Pancreas (tissue), 10 donors: ENCODE results near the gene VWA2. TPM values are rescaled to one million over a fixed set of nuclear protein-coding genes. Genes with fewer than 3 reads are reported as not detected.
A peak's percentile ranks its signal among the peaks of the same experiment; 100 is the strongest.

Experiments
- ATAC-seq, 4 donors: fragments of 200-7000 bp; cut with Tn5 transposase; one replicate each; pipeline versions ENCODE4 v1.8.0 to v1.9.1; 2020; ENCODE audit warnings: mild to moderate bottlenecking in 4 of 4, moderate library complexity in 4 of 4
- DNase-seq, 6 donors: peaks; one replicate each; pipeline ENCODE4 v3.0.0-alpha.2; 2020
- FAIRE-seq: peaks from 2 replicates; lab custom pipeline; 2012; peaks lifted over from hg19 to GRCh38; lab: Jason Lieb, UNC
- H3K27ac ChIP-seq, 4 donors: fragments of 200-600 bp; sonication (generic); 1 replicate in 3 of 4; 2 replicates in 1 of 4; pipeline versions ENCODE4 v1.5.0 to v1.8.0; 2020
- H3K27me3 ChIP-seq, 4 donors: fragments of 200-600 bp; one replicate each; pipeline ENCODE4 v1.8.0; 2021
- H3K36me3 ChIP-seq, 3 donors: fragments of 200-600 bp; sonication (generic) in 1 of 3; one replicate each; pipeline versions ENCODE4 v1.5.0 to v1.8.0; 2020 to 2021
- H3K4me1 ChIP-seq, 3 donors: fragments of 200-600 bp; one replicate each; pipeline ENCODE4 v1.8.0; 2021
- H3K4me3 ChIP-seq, 4 donors: fragments of 200-600 bp; sonication (generic) in 2 of 4; one replicate each; pipeline versions ENCODE4 v1.5.0 to v1.8.0; 2020 to 2021
- H3K9me3 ChIP-seq, 4 donors: fragments of 200-600 bp; one replicate each; pipeline ENCODE4 v1.8.0; 2021
- WGBS, 2 donors: extraction: QIAGEN DNeasy Blood & Tissue Kit; methylation state at CpG; one replicate each; pipeline ENCODE4 v1.1.7; 2013; 5-methylcytosine and 5-hydroxymethylcytosine counted together
- intact Hi-C, 3 donors: fragments of 100-400 bp; cut with DNase I; formaldehyde crosslinking; loops; one replicate each; pipeline versions ENCODE4 v1.11.1 to v1.14.2; 2022
- polyA plus RNA-seq, 2 donors: library from polyadenylated mRNA; stranded (reverse); fragments of 200-250 nt; gene quantifications; one replicate each; pipeline ENCODE4 v1.2.3, GENCODE V29; 2013
- total RNA-seq, 6 donors: library from RNA; stranded (reverse); fragmentation: NEBNext Ultra II Directional in 4 of 6; extraction: Animal tissue kit (Norgen Biotek cat#: 25700) in 4 of 6; gene quantifications; one replicate each; pipeline versions ENCODE4 v1.2.1 to v1.2.4, GENCODE V29; 2021 to 2023
- TF ChIP-seq, protein P1 (sequence below), 4 donors: fragments of 200-600 bp; sonication (generic) in 3 of 4; IDR thresholded peaks; one replicate each; pipeline versions ENCODE4 v1.5.0 to v1.8.0; 2021; ENCODE audit warnings: antibody characterized with exemption in 4 of 4
- donor health status: healthy with polysubstance abuse.
- donor health status: DM: no; HTN: no; CAD: no; lungs with moderate emphysema.
- donor health status: DM: no; HTN: no; CAD: no.
- donor health status: control.
- donor health status: control.
- donor health status: Bipolar disorder and iron deficiency.
- donor health status: DM: yes; HTN: yes; CAD: no.
- donor health status: DM: no; HTN: no; CAD: no.
- donor health status: DM: no; HTN: no; CAD: no.
- donor health status: DM: yes; HTN: yes; CAD: no.

Gene VWA2
- total and polyA plus RNA-seq, 8 donors = 1.4 to 9.5 (median 4.2) TPM

GRCh38 chr10:114232561-114233176 lies 6.4 kb upstream of the VWA2 start:
- Histone ChIP-seq H3K36me3 (no peaks in the 10 kb centered on the region), H3K27ac (no peak overlapping the region), H3K9me3 (no peaks in the 10 kb centered on the region), H3K27me3 (no peaks in the 10 kb centered on the region), H3K4me1 (no peaks in the 10 kb centered on the region), H3K4me3 (no peak overlapping the region)
- no peak for DNase-seq
- FAIRE-seq = no peak
- TF ChIP-seq, protein P1, sequence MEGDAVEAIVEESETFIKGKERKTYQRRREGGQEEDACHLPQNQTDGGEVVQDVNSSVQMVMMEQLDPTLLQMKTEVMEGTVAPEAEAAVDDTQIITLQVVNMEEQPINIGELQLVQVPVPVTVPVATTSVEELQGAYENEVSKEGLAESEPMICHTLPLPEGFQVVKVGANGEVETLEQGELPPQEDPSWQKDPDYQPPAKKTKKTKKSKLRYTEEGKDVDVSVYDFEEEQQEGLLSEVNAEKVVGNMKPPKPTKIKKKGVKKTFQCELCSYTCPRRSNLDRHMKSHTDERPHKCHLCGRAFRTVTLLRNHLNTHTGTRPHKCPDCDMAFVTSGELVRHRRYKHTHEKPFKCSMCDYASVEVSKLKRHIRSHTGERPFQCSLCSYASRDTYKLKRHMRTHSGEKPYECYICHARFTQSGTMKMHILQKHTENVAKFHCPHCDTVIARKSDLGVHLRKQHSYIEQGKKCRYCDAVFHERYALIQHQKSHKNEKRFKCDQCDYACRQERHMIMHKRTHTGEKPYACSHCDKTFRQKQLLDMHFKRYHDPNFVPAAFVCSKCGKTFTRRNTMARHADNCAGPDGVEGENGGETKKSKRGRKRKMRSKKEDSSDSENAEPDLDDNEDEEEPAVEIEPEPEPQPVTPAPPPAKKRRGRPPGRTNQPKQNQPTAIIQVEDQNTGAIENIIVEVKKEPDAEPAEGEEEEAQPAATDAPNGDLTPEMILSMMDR (IDR thresholded peaks at IDR 0.05) = no peak
- intact Hi-C loops = no loop called here
- WGBS, 2 donors = 83 to 89% methylated on average over 4 of the region's 4 CpGs
- ATAC-seq = no peak

GRCh38 chr10:114233482-114233881 lies 5.6 kb upstream of the VWA2 start:
- TF ChIP-seq, protein P1 (IDR thresholded peaks at IDR 0.05) = no peak
- Histone ChIP-seq H3K9me3 (no peaks in the 10 kb centered on the region), H3K4me1 (peaks cover 0 to 1% (median 1%) of the 10 kb centered on the region in 3 donors), H3K36me3 (no peaks in the 10 kb centered on the region), H3K4me3 (no peak overlapping the region), H3K27me3 (no peaks in the 10 kb centered on the region), H3K27ac (no peak overlapping the region)
- DNase-seq = no peak
- intact Hi-C loops = no loop called here
- ATAC-seq = no peak
- WGBS, 2 donors = 66 to 67% methylated on average over 6 of the region's 6 CpGs
- FAIRE-seq = no peak

DNA sequence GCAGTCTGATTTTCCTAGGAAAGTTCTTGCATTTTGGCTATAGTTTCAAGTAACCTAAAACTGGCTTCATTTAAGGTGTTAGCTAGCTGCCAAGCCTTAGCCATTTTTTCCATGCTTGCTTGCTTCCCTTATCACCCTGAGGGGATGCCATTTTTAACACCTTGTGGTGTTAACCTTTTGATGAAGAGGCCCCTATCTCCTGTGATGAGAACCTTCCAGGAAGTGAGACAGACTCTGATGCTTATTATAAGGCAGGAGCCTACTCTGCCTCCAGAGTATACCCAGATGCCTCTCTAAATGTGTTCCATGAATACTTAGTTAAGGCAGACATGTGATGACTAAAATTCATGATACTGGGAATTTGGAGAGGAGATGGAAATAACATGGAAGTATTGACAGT lies 4.9 kb upstream of the VWA2 start:
- Histone ChIP-seq H3K27ac (no peak overlapping the region), H3K4me1 (peaks cover 0 to 7% (median 6%) of the 10 kb centered on the region in 3 donors), H3K9me3 (no peaks in the 10 kb centered on the region), H3K4me3 (no peak overlapping the region), H3K36me3 (no peaks in the 10 kb centered on the region), H3K27me3 (no peaks in the 10 kb centered on the region)
- DNase-seq (no peak), ATAC-seq (no peak), FAIRE-seq (no peak)
- TF ChIP-seq, protein P1 (IDR thresholded peaks at IDR 0.05) = no peak
- intact Hi-C loops = no loop called here

- Histone ChIP-seq H3K4me1 (peaks cover 10 to 17% (median 15%) of the 10 kb centered on the region in 3 donors), H3K36me3 (no peaks in the 10 kb centered on the region), H3K27ac (peak overlapping the region in 3 of 4 donors; percentile 37 to 68 (median 64)), H3K4me3 (peak overlapping the region; percentile 26 to 63 (median 52)), H3K9me3 (no peaks in the 10 kb centered on the region), H3K27me3 (no peaks in the 10 kb centered on the region)
- FAIRE-seq = no peak
- peak in 3 of 4 donors; percentile 2 to 12 (median 7) for ATAC-seq
- DNase-seq = no peak
- TF ChIP-seq, protein P1 (IDR thresholded peaks at IDR 0.05) = no peak
- WGBS, 2 donors = 74 to 81% methylated on average over 11 of the region's 11 CpGs
- intact Hi-C loops = no loop called here
Measured at GRCh38 chr10:114239994-114240345, 916 bp downstream of the VWA2 start.

DNA sequence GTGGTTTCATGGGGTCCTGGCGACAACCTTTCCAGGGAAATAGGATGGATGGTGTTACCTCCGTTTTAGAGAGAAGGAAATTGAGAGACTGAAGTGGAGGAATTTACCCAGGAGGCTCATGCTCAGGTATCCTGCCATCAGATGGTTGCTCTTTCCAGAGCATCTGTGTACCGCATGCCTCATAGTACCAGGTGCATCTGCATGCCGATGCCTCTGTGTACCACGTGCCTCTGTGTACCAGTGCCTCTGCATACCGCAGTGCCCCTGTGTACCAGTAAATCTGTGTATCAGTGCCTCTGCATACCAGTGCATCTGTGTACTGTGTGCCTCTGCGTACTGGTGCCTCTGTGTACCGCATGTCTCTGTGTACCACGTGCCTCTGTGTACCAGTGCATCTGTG lies 3.2 kb downstream of the VWA2 start:
- 87 to 90% methylated on average over 9 of the region's 9 CpGs for WGBS, 2 donors
- H3K9me3 ChIP-seq = no peaks in the 10 kb centered on the region
- H3K27ac ChIP-seq = no peak overlapping the region
- TF ChIP-seq, protein P1 (IDR thresholded peaks at IDR 0.05) = no peak
- no peak overlapping the region for H3K4me3 ChIP-seq
- no peak for FAIRE-seq
- intact Hi-C loops = no loop called here
- no peaks in the 10 kb centered on the region for H3K36me3 ChIP-seq
- no peaks in the 10 kb centered on the region for H3K27me3 ChIP-seq
- no peak for DNase-seq
- H3K4me1 ChIP-seq = peaks cover 16 to 30% (median 25%) of the 10 kb centered on the region in 3 donors
- no peak for ATAC-seq
